K562 (cell line): ENCODE data around the gene OTOA. TPM values are rescaled to one million over a fixed set of nuclear protein-coding genes. Genes with fewer than 3 reads are reported as not detected.
A peak's percentile ranks its signal among the peaks of the same experiment; 100 is the strongest.
"Not testable (repeated sequence)": the region's sequence is repeated elsewhere in the genome, so short reads cannot be mapped to it uniquely, and the experiment has no call there.

Source experiments
- ATAC-seq: fragments of 200-7000 bp; cut with Tn5 transposase; 3 replicates; pipeline ENCODE4 v1.9.1; 2020; ENCODE audit warnings: moderate library complexity
- BruUV-seq: library from RNA; stranded (reverse); fragments of 400-500 nt; replicated peaks from 2 replicates; lab custom pipeline; 2021; lab: Mats Ljungman, UMichigan
- CTCF ChIA-PET: fragments of 300-600 bp; formaldehyde crosslinking; extraction: SDS; loops from one replicate; lab custom pipeline; 2021; ENCODE audit warnings: low intra/inter-chr PET ratio; lab: Yijun Ruan, JAX
- POLR2A ChIA-PET: fragments of 300-600, 350-650 bp; sonication (Branson Sonifier 250); formaldehyde crosslinking; extraction: SDS; loops from one replicate; lab custom pipeline; 2021; ENCODE audit warnings: antibody characterized with exemption, inconsistent platforms; lab: Yijun Ruan, JAX
- DNase-seq, 4 experiments: peaks; one replicate each; pipeline versions ENCODE4 v3.0.0 to v3.0.0-alpha.2; 2011 to 2018; ENCODE audit warnings: low spot score in 3 of 4, mixed read lengths in 3 of 4; ENCODE audit errors: extremely low read depth in 1 of 4
- FAIRE-seq: peaks from 2 replicates; lab custom pipeline; 2011; peaks lifted over from hg19 to GRCh38; lab: Jason Lieb, UNC
- H2AFZ ChIP-seq: 2 replicates; pipeline ENCODE4 v1.6.0; 2011; ENCODE audit warnings: low read depth, low read length, control low read depth, inconsistent platforms
- H3K27ac ChIP-seq: fragments of 200-600 bp; 3 replicates; pipeline ENCODE4 v1.8.0; 2011; ENCODE audit warnings: low read depth, mild to moderate bottlenecking, control low read depth, inconsistent platforms, low read length, moderate library complexity, mixed read lengths; ENCODE audit errors: extremely low read depth
- H3K27me3 ChIP-seq, 2 experiments: fragments of 300-600 bp in 1 of 2; 2 replicates in 1 of 2; 3 replicates in 1 of 2; pipeline versions ENCODE4 v1.6.0 to v1.8.0; 2011; ENCODE audit warnings: inconsistent platforms in 2 of 2, low read length in 2 of 2, mild to moderate bottlenecking in 1 of 2, mixed read lengths in 1 of 2, moderate library complexity in 1 of 2; ENCODE audit not compliant: control insufficient read depth in 2 of 2, insufficient read depth in 2 of 2
- H3K36me3 ChIP-seq: fragments of 300-600 bp; 3 replicates; pipeline ENCODE4 v1.8.0; 2011; ENCODE audit warnings: mild to moderate bottlenecking, low read length, inconsistent platforms; ENCODE audit not compliant: control insufficient read depth, insufficient read depth
- H3K4me1 ChIP-seq, 2 experiments: fragments of 200-600 bp in 1 of 2; replicated peaks in 1 of 2; 2 replicates in 1 of 2; 3 replicates in 1 of 2; pipeline versions ENCODE4 v1.5.1 to v1.8.0; 2011; ENCODE audit warnings: inconsistent platforms in 2 of 2, low read length in 2 of 2, mild to moderate bottlenecking in 1 of 2, mixed read lengths in 1 of 2, moderate library complexity in 1 of 2; ENCODE audit not compliant: control insufficient read depth in 2 of 2, insufficient read depth in 2 of 2
- H3K4me2 ChIP-seq: 2 replicates; pipeline ENCODE4 v1.6.1; 2011; ENCODE audit warnings: low read length, control low read depth, inconsistent platforms, mixed read lengths; ENCODE audit not compliant: insufficient read depth
- H3K4me3 ChIP-seq: fragments of 200-600 bp; sonication (generic), shearing (Covaris generic); 2 replicates; pipeline ENCODE4 v1.5.1; 2016; ENCODE audit warnings: control low read depth, inconsistent platforms
- H3K79me2 ChIP-seq: fragments of 200-600 bp; 3 replicates; pipeline ENCODE4 v1.8.0; 2011; ENCODE audit warnings: low read length, inconsistent platforms; ENCODE audit not compliant: control insufficient read depth, insufficient read depth
- H3K9ac ChIP-seq, 2 experiments: 2 replicates each; pipeline versions ENCODE4 v1.6.0 to v1.6.1; 2011; ENCODE audit warnings: low read depth in 2 of 2, low read length in 2 of 2, control low read depth in 1 of 2, inconsistent platforms in 1 of 2, mild to moderate bottlenecking in 1 of 2, mixed read lengths in 1 of 2; ENCODE audit not compliant: insufficient read depth in 1 of 2
- H3K9me1 ChIP-seq: one replicate; pipeline ENCODE4 v1.6.0; 2011; ENCODE audit warnings: inconsistent platforms, mild to moderate bottlenecking, low read length, moderate library complexity; ENCODE audit not compliant: control insufficient read depth, insufficient read depth
- H3K9me3 ChIP-seq: replicated peaks from 2 replicates; pipeline ENCODE4 v1.5.1; 2011; ENCODE audit warnings: low read depth, low read length, inconsistent platforms; ENCODE audit not compliant: control insufficient read depth, insufficient read depth
- H4K20me1 ChIP-seq: replicated peaks from 2 replicates; pipeline ENCODE4 v1.6.1; 2011; ENCODE audit warnings: low read length, inconsistent platforms, mixed read lengths; ENCODE audit not compliant: control insufficient read depth, insufficient read depth
- C11orf30 ChIP-seq: fragments of 450-650 bp; IDR thresholded peaks from 2 replicates; pipeline ENCODE4 v1.6.1; 2016; ENCODE audit warnings: low read depth, mild to moderate bottlenecking
- MAFF ChIP-seq: IDR thresholded peaks from 2 replicates; pipeline ENCODE4 v1.6.1; 2012; ENCODE audit warnings: low read length, improper control_type of control experiment
- MAFG ChIP-seq: fragments of 450-650 bp; conservative IDR thresholded peaks from 2 replicates; pipeline ENCODE4 v1.6.1; 2016; ENCODE audit warnings: missing genetic modification characterization, missing compliant biosample characterization
- MAFK ChIP-seq: IDR thresholded peaks from 2 replicates; pipeline ENCODE4 v1.6.1; 2011; ENCODE audit warnings: low read length, improper control_type of control experiment
- POLR3G ChIP-seq: IDR thresholded peaks from 2 replicates; pipeline ENCODE4 v1.6.1; 2011; ENCODE audit not compliant: insufficient read length, insufficient replicate concordance; ENCODE audit errors: extremely low read depth
- ZNF146 ChIP-seq: IDR thresholded peaks from one replicate; pipeline ENCODE4 v1.6.1; 2018; ENCODE audit warnings: missing compliant biosample characterization; ENCODE audit not compliant: unreplicated experiment
- ZNF316 ChIP-seq: fragments of 450-650 bp; IDR thresholded peaks from 2 replicates; pipeline ENCODE4 v1.6.1; 2016
- WGBS: fragments of 100-300 bp; shearing (Covaris generic); methylation state at CpG from one replicate; pipeline ENCODE4 v1.1.6; 2016; ENCODE audit warnings: low coverage, mixed read lengths; ENCODE audit not compliant: insufficient coverage; ENCODE audit errors: missing lambda C conversion rate; 5-methylcytosine and 5-hydroxymethylcytosine counted together
- in situ Hi-C: fragments of 300-500 bp; cut with MboI; formaldehyde crosslinking; loops from 4 replicates; pipeline ENCODE4 v1.15.0; 2018; ENCODE audit warnings: inconsistent platforms, mixed read lengths
- intact Hi-C: fragments of 100-400 bp; cut with micrococcal nuclease; formaldehyde crosslinking; loops from 2 replicates; pipeline ENCODE4 v1.14.2; 2022
- polyA plus RNA-seq, 8 experiments: library from polyadenylated mRNA; depleted of rRNA in 4 of 8; stranded (reverse) in 5 of 8; unstranded in 3 of 8; fragments of >200 nt; fragmentation: Nextera tagmentation in 2 of 8; fragmentation: Illumina TruSeq in 1 of 8; extraction: Ambion mirVana in 2 of 8; extraction: Trizol in 1 of 8; gene quantifications; 2 replicates each; pipeline versions ENCODE4 v1.2.1 to v1.2.3, GENCODE V29; 2011 to 2014; ENCODE audit warnings: inconsistent platforms in 1 of 8, missing spikeins in 1 of 8
- total RNA-seq, 7 experiments: library from RNA; depleted of rRNA in 6 of 7; stranded (reverse); fragments of >200 nt in 6 of 7; fragmentation: Illumina TruSeq in 2 of 7; extraction: Trizol in 2 of 7; gene quantifications; 2 replicates each; pipeline versions ENCODE4 v1.2.1 to v1.2.3, GENCODE V29; 2011 to 2021; ENCODE audit warnings: low replicate concordance in 1 of 7

Gene OTOA
- total and polyA plus RNA-seq, 9 of the 15 experiments (the other 6 are each of a cell fraction or from before 2014, with no cell fraction given), result 0.04 TPM; not detected in 8

DNA sequence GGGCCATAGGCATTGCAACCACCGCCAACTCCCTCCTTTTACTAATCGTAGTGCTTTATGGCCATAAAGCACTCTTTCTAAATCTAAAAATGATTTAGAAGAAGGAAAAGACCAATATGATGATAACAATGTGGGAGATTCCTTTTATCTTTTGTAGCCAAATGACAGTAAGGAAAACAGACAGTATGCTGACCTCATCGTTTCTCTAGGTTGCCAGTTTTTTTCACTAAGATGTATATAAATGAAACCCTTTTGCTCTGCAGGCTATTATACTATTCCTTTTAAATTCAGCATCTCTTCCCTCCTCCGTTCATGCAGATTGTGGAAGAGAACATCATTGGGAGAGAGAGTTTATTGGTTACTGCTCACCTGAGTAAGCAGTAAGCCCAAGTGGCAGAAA is 25.3 kb downstream of the OTOA start:
- no peak for FAIRE-seq
- H3K9ac ChIP-seq, result no peak overlapping the region
- H3K9me3 ChIP-seq, result no peaks in the 10 kb centered on the region
- no peaks in the 10 kb centered on the region for H3K4me1 ChIP-seq
- ChIA-PET CTCF (no interaction called here), POLR2A (interaction anchor here (0.7 kb wide), 1 partner anchor 10 kb away, joined by 3 read pairs; no protein-coding TSS in a partner anchor)
- no peak overlapping the region for H3K4me3 ChIP-seq
- no TSS peak for BruUV-seq
- no peaks in the 10 kb centered on the region; a peak in 1 of 5 replicates for H3K27me3 ChIP-seq
- in situ Hi-C loops (no loop called here), intact Hi-C loops (no loop called here)
- H3K9me1 ChIP-seq, result no peaks in the 10 kb centered on the region
- no peak for ATAC-seq
- no peak overlapping the region for H3K4me2 ChIP-seq
- no peaks in the 10 kb centered on the region for H3K36me3 ChIP-seq
- H3K27ac ChIP-seq, result no peak overlapping the region
- no peak overlapping the region for H2AFZ ChIP-seq
- 2% methylated on average over 4 of the region's 4 CpGs for WGBS
- TF ChIP-seq MAFK (0 out of 2 replicates have a peak, but pooled peaks have one; percentile 15), ZNF316 (peak; percentile 56), MAFF (peak; percentile 19; the same call in 1 of the 2 replicates), MAFG (tag) (peak; percentile 45; the same call in 1 of the 2 replicates), POLR3G (no peak), C11orf30 (0 out of 2 replicates have a peak, but pooled peaks have one; percentile 33)
- H3K79me2 ChIP-seq, result no peaks in the 10 kb centered on the region
- no peak for DNase-seq
- no peaks in the 10 kb centered on the region; the same call in 1 of the 2 replicates for H4K20me1 ChIP-seq

GRCh38 chr16:21690967-21691366 is 27.2 kb downstream of the OTOA start:
- CTCF ChIA-PET, H2AFZ ChIP-seq, FAIRE-seq, ATAC-seq, H3K36me3 ChIP-seq, in situ Hi-C loops, H3K9me1 ChIP-seq, intact Hi-C loops, DNase-seq, BruUV-seq, H3K4me1 ChIP-seq, H3K4me2 ChIP-seq, H3K79me2 ChIP-seq, H3K27me3 ChIP-seq, H4K20me1 ChIP-seq, H3K27ac ChIP-seq, H3K9me3 ChIP-seq, H3K9ac ChIP-seq, H3K4me3 ChIP-seq: not testable (repeated sequence)
- WGBS, result 6% methylated on average over 3 of the region's 4 CpGs
- POLR2A ChIA-PET, result interaction anchor here (0.9 kb wide), 1 partner anchor 29 kb away, joined by 3 read pairs; no protein-coding TSS in a partner anchor
- peak; percentile 81 for TF ChIP-seq ZNF146 (CRISPR knock-in tag)
